Peyer's patch (tissue), 4 donors: ENCODE results near the gene ETV6. TPM values are rescaled to one million over a fixed set of nuclear protein-coding genes. Genes with fewer than 3 reads are reported as not detected.

Experiments
- DNase-seq, 3 donors: peaks; one replicate each; pipeline ENCODE4 v3.0.0-alpha.2; 2017 to 2019
- H3K27ac ChIP-seq, 4 donors: fragments of 200-600 bp; sonication (generic); one replicate each; pipeline ENCODE4 v1.5.1; 2016 to 2019
- H3K27me3 ChIP-seq, 2 donors: fragments of 200-600 bp; sonication (generic); one replicate each; pipeline ENCODE4 v1.5.1; 2019
- H3K36me3 ChIP-seq, 3 donors: fragments of 200-600 bp; sonication (generic); one replicate each; pipeline ENCODE4 v1.5.1; 2016 to 2019
- H3K4me1 ChIP-seq, 4 donors: fragments of 200-600 bp; sonication (generic); one replicate each; pipeline ENCODE4 v1.5.1; 2016 to 2019
- H3K4me3 ChIP-seq, 4 donors: fragments of 200-600 bp; sonication (generic); 1 replicate in 3 of 4; 2 replicates in 1 of 4; pipeline ENCODE4 v1.5.1; 2016 to 2019; ENCODE audit warnings: mild to moderate bottlenecking in 1 of 4
- H3K9me3 ChIP-seq, 4 donors: fragments of 200-600 bp; sonication (generic); one replicate each; pipeline ENCODE4 v1.5.1; 2016 to 2019; ENCODE audit warnings: mild to moderate bottlenecking in 1 of 4
- POLR2A ChIP-seq, 2 donors: fragments of 450-650 bp; IDR thresholded peaks; one replicate each; pipeline ENCODE4 v1.5.1; 2017; ENCODE audit warnings: antibody characterized with exemption in 2 of 2, mild to moderate bottlenecking in 2 of 2, moderate library complexity in 2 of 2
- total RNA-seq, 4 donors: library from RNA; depleted of rRNA; stranded (reverse); fragments of >200 nt; gene quantifications; one replicate each; pipeline ENCODE4 v1.1.0, GENCODE V29; 2016
- TF ChIP-seq, protein P1 (sequence below), 6 experiments: fragments of 450-650 bp in 4 of 6; fragments of 200-600 bp in 2 of 6; sonication (generic) in 1 of 6; IDR thresholded peaks; one replicate each; pipeline ENCODE4 v1.5.1; 2017 to 2019; ENCODE audit warnings: antibody characterized with exemption in 6 of 6, mild to moderate bottlenecking in 3 of 6, moderate library complexity in 1 of 6

ETV6 gene
- total RNA-seq, 4 donors from 2014 or later, result 35.4 to 49.5 (median 42.2) TPM

DNA sequence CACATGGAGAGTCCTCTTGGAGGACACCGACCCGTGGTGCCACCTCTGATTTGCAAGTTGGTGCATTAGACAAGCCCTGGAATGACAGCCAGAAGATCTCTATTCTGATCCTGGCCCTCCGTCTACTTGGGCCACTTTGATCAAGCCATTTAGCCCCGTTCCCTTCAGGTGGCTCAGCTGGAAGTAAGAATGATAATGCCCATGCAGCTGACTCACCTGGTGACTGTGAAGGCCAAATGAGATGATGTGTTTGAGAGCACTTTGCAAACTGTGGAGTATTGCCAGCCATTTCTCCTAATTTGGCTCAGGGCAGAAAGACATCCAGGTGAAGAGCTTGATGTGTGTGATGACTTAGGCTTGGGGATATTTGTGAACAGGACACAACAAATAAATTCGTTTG, 165.9 kb downstream of the ETV6 start:
- no peaks in the 10 kb centered on the region for H3K27me3 ChIP-seq
- TF ChIP-seq, protein P1, sequence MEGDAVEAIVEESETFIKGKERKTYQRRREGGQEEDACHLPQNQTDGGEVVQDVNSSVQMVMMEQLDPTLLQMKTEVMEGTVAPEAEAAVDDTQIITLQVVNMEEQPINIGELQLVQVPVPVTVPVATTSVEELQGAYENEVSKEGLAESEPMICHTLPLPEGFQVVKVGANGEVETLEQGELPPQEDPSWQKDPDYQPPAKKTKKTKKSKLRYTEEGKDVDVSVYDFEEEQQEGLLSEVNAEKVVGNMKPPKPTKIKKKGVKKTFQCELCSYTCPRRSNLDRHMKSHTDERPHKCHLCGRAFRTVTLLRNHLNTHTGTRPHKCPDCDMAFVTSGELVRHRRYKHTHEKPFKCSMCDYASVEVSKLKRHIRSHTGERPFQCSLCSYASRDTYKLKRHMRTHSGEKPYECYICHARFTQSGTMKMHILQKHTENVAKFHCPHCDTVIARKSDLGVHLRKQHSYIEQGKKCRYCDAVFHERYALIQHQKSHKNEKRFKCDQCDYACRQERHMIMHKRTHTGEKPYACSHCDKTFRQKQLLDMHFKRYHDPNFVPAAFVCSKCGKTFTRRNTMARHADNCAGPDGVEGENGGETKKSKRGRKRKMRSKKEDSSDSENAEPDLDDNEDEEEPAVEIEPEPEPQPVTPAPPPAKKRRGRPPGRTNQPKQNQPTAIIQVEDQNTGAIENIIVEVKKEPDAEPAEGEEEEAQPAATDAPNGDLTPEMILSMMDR (IDR thresholded peaks at IDR 0.05), result no peak
- TF ChIP-seq POLR2A (IDR thresholded peaks at IDR 0.05), result no peak
- H3K4me3 ChIP-seq, result no peak overlapping the region
- DNase-seq, result no peak
- H3K36me3 ChIP-seq, result no peaks in the 10 kb centered on the region
- H3K9me3 ChIP-seq, result no peaks in the 10 kb centered on the region
- H3K27ac ChIP-seq, result no peak overlapping the region
- H3K4me1 ChIP-seq, result peaks cover 3 to 21% (median 17%) of the 10 kb centered on the region in 4 donors

DNA sequence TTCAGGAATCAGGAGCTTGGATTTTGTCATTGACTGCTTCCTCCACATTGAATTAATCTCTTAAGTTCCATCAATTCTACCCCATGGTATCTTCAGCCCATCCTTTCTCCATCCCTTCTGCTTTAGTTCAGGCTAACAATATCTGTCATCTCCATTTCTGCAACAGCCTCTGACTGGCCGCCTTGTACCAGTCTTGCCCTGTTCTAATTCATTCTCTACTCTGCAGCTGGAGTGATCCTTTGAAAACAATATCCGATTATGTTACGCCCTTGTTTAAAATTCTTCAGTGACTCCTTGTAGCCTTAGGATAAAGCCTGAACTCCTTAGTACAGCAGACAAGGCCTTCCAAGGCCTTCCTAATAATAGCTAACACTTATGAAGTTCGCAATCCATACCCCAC, 170.2 kb downstream of the ETV6 start:
- TF ChIP-seq POLR2A (IDR thresholded peaks at IDR 0.05), result no peak
- TF ChIP-seq, protein P1 (IDR thresholded peaks at IDR 0.05), result no peak
- H3K36me3 ChIP-seq, result no peaks in the 10 kb centered on the region

DNA sequence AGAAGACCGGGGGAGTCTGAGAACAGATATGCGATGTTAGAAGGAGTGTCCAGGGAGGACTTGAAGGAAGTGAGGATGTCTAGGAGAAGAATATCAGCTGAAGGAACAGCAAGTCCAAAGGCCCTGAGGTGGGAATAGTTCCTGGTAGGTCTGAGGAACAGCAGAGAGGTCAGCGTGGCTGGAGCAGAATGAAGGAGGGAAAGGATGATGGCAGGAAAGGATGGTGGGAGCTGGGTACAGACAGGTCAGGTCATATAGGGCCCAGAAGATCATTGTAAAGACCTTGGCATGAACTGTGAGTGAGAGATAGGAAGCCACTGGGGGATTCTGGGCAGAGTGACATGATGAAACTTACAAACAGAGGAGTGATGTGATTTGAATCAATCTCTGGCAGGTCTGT, 171.0 kb downstream of the ETV6 start:
- Histone ChIP-seq H3K27ac (peak overlapping the region in 1 of 4 donors; percentile 38), H3K4me3 (no peak overlapping the region), H3K4me1 (peaks cover 0 to 11% (median 5%) of the 10 kb centered on the region in 4 donors), H3K36me3 (no peaks in the 10 kb centered on the region), H3K9me3 (no peaks in the 10 kb centered on the region), H3K27me3 (no peaks in the 10 kb centered on the region)
- no peak for TF ChIP-seq POLR2A (IDR thresholded peaks at IDR 0.05)
- TF ChIP-seq, protein P1 (IDR thresholded peaks at IDR 0.05), result no peak
- DNase-seq, result no peak

More for the DNA sequence above, 170.2 kb downstream of the ETV6 start:
- no peaks in the 10 kb centered on the region for H3K9me3 ChIP-seq
- H3K27ac ChIP-seq, result no peak overlapping the region
- H3K27me3 ChIP-seq, result no peaks in the 10 kb centered on the region
- peaks cover 0 to 11% (median 5%) of the 10 kb centered on the region in 4 donors for H3K4me1 ChIP-seq
- no peak overlapping the region for H3K4me3 ChIP-seq
- DNase-seq, result no peak

DNA sequence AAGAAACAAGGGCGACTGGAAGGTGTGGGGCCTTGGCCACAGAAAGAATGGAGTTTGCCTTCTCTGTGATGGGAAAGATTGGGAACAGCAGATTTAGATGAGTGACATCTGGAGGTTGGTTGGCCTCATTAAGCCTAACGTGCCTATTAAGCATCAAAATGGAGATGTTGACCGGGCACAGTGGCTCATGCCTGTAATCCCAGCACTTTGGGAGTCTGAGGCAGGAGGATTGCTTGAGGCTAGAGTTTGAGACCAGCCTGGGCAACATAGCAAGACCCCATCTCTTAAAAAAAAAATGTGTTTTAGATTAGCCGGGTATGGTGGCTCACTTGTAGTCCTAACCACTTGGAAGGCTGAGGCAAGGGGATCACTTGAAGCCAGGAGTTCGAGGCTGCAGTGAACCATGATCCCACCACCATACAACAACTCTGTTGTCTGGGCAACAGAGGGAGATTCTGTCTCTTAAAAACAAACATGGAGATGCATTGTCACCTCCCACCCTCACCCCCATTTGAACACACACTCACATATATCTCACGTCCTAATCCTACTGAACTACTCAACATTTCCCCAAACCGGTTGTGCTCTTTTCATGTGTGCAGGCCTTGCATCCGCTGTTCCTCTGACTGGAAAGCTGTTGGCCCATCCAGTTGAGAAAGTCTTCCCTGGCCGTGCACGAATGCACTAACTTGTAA, 172.1 kb downstream of the ETV6 start:
- peak overlapping the region in 2 of 4 donors; percentile 8 to 66 for H3K27ac ChIP-seq

DNA sequence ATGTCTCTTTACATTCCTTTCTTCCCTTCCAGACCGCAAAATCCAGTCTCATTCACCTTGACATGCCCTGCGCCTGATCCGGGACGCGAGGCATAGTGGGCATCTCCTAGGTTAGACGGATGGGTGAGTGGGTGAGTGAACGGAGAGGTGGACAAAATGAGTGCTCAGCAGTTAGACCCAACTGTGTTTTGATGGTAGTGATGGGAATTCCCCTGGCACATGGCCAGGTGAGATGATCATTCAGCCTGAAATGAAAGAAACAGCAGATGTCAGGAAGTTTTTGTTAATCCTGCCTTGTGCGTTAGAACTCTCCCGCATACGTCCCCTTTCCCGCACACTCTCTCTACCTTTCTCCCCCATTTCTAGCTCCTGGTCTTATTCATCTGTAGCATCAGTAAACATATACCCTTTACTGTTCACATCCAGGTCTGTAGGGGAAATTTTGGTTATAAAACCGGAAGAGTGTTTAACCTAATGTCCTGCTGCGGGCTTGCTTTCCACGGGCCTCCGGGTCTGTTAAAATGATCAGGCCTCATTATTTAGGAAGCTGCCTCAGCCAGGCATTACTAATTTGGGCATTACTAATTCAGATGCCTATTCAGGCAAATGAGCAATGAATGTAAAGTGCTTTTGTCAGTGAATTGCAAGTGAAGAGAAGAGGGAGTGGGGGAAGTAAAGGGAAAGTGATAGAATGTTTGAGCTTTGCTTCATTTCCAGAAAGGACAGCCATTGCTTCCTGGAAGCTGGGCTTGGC, 172.8 kb downstream of the ETV6 start:
- TF ChIP-seq, protein P1 (IDR thresholded peaks at IDR 0.05), result no peak
- no peak for TF ChIP-seq POLR2A (IDR thresholded peaks at IDR 0.05)
- DNase-seq, result peak in 2 of 3 donors; percentile 57 to 68
- H3K4me1 ChIP-seq, result peaks cover 0 to 11% (median 5%) of the 10 kb centered on the region in 4 donors
- H3K27ac ChIP-seq, result peak overlapping the region in 3 of 4 donors; percentile 1 to 66 (median 8)
- no peaks in the 10 kb centered on the region for H3K27me3 ChIP-seq
- no peak overlapping the region for H3K4me3 ChIP-seq
- H3K36me3 ChIP-seq, result no peaks in the 10 kb centered on the region
- H3K9me3 ChIP-seq, result no peaks in the 10 kb centered on the region

More for the DNA sequence above, 172.1 kb downstream of the ETV6 start:
- Histone ChIP-seq H3K27me3 (no peaks in the 10 kb centered on the region), H3K9me3 (no peaks in the 10 kb centered on the region), H3K36me3 (no peaks in the 10 kb centered on the region), H3K4me1 (peaks cover 0 to 11% (median 5%) of the 10 kb centered on the region in 4 donors), H3K4me3 (no peak overlapping the region)
- TF ChIP-seq, protein P1 (IDR thresholded peaks at IDR 0.05), result no peak
- no peak for TF ChIP-seq POLR2A (IDR thresholded peaks at IDR 0.05)
- DNase-seq, result no peak
